GM21367 (cell line): ENCODE measurements around the gene COQ8B.

Source experiments
- ATAC-seq: cut with Tn5 transposase; IDR thresholded peaks from one replicate; pipeline ENCODE4 v1.9.1; 2021; ENCODE audit not compliant: unreplicated experiment

Gene COQ8B

GRCh38 chr19:40691421-40692211 is 25.1 kb downstream of the COQ8B start:
- no peak for ATAC-seq

DNA sequence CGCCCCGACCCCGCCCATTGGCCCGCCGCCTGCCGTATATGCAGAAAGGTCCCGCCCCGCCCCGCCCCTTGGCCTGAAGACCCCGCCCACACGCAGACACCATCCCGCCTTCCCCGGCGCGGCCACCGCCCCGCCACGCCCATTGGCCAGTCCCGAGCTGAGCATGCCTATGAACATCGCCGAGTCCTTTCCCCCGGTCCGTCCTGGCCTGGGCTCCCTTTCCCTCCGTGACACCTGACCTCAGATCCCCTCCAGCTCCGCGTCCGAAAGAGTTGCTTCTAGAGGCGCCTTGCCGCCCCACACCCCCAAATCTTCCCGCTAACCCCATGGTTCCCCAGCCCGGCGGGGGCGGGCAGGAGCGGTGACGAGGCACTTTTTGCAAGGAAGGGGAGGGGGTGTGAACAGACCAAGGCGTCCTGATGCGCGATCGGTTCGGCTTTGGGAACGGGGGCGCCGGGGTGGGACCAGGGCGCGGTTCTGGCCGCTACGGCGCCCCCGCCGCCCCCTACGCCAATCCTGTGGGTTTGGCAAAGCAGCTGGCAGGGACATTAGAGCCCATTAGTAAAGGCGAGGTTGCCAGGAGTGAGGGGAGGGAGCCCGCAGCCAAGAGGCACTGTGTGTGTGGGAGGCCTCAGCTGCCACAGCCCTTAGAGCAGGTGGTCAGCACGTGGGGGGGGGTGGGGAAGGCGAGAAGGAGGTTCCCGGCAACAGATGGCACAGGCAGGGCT is 25.8 kb downstream of the COQ8B start:
- no peak for ATAC-seq

GRCh38 chr19:40690050-40690692 is 26.5 kb downstream of the COQ8B start, which contains the start of gene NUMBL:
TSS of gene NUMBL (minus strand) at chr19:40690651. CDS start at chr19:40690483, 168 bp downstream.
- no peak for ATAC-seq

GRCh38 chr19:40689339-40690049 is 27.2 kb downstream of the COQ8B start:
- no peak for ATAC-seq

DNA sequence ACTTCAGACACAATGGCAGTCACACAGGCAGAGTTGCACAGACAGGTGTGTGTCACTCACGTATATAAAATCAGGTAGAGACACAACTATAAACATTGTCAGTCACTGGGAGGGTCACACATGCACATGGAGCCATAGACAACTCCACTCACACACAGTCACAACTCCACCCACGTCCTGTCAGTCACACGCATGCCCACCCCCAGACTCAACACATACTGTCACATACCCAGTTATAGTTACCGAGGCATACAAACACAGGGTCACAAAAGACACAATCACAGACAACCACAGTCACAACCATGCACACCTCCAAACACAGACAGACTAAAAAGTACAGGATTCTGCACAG is 27.7 kb downstream of the COQ8B start:
- no peak for ATAC-seq

DNA sequence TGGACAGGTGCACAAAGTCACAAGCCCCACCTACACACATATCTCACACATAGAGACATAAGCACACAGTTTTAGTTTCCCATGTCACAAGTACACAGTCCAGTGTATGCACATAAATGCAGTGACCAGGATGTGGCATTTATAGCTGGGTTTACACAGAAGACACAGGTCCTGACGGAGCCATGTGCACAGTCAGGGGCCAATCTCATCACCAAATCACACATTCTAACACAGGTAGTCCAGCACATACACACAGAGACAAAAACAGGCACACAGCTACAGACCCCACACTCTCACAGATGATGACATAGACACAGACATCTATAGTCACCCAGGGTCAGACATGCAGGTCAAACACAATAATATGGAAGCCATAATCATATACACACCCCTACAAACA is 28.4 kb downstream of the COQ8B start:
- no peak for ATAC-seq

GRCh38 chr19:40687525-40688016 is 29.1 kb downstream of the COQ8B start:
- ATAC-seq: no peak

DNA sequence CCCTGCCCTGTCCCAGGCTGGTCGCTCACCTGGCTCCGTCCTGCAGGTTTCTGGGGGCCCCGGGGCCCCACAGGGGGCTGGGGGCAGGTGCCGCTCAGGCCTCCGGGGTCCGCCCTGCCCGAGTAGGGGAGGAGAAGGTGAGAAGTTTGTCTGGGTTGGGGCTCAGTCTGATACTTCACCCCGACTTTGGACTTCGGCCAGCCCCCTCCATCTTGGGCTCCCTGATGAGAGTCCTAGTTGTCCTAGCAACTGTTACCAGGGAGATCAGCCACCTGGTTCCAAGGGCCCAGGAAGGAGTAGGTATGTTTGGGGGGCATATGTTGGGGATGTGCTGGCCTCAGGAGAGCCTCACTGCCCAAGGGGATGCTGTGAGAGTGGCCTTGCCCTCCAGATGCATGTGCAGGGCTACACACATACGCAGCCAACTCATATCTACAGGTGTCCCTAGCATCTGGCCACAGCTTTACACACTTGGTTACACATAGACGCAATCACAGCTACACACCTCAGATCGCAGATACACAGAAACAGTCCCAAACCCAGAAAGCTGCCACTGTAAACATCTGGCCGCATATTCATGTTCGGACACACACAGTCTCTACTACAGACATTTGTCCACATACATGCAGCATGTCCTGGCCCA is 29.7 kb downstream of the COQ8B start:
- no peak for ATAC-seq

DNA sequence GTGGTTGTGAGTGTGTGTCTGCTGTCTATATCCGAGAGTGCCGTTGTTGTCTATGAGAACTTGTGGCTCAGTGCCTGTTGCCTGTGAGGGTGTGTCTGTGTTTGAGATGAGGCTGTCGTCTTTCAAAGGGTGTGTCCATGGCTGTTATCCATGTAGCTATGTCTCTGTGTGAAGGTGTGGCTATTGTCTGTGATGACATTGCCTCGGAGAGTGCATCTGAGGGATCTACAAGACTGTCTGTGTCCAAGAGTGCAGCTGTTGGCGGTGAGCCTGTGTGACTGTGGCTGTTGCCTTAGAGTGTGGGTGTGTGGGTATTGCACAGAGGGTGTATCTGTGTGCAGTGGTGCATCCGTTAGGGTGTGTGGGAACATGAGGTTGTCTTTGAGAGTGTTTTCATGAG is 31.1 kb downstream of the COQ8B start:
- ATAC-seq: no peak

DNA sequence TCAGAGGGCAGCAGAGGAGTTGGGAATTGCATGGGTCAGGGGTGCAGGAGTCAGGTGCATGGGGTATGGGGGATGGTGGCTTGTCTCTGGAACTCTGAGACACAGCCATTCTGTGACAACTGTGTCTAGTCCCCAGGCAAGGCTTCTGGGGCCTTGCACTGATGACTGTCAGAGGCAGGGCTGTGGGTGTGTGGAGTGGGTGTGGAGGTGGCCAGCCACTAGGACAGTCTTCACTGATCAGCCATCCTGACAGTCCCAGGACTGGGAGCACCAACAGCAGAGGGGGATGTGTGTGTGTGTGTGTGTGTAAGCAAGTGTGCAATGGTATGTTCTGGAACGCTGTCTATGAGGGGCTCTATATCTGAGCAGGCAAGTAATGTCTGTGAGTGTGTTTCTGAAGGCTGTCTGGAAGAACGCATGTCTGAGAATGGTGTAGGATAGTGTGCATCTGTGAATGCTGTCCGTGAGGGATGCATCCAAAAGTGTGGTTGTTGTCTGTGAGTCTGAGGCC is 31.6 kb downstream of the COQ8B start:
- no peak for ATAC-seq

DNA sequence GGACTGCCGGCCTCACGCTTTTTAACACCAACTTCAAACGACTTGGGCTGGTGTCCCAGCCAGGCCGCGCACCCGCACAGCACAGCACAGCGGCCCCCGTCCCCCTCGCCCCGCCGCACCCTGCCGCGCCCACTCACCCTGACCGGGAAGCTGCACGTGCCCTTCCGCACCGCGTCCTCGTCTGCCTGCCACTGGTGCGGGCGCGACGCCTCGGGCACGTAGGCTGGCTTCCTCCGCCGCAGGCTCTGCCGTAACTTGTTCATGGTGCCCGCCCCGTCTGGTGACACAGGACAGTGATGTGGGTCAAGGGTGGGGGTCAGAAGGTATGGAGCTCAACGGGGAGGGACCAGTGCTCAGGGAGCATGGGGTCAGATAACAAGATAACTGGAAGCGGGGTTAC is 32.4 kb downstream of the COQ8B start:
- no peak for ATAC-seq

DNA sequence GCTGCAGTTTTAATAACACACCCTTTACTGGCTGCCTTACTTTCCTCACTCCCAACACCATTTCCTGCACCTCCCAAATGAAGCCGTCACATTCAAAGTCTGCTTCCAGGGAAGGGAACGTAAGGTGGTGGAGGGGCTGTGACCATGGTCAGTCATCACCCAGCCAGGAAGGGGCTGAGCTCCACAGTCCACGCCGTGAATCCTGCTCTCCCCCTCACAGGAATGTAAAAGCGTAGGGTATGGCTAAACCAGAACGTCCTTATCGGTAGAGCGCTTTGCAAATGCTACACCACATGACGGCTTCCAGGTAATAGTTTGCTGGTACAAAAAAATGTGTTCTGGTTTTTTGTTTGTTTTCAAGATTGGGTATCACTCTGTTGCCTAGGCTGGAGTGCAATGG is 33.2 kb downstream of the COQ8B start:
- ATAC-seq: no peak

- no peak for ATAC-seq
Measured at GRCh38 chr19:40682431-40682964, 34.2 kb downstream of the COQ8B start.

- ATAC-seq: no peak
Measured at GRCh38 chr19:40681039-40681438, 35.6 kb downstream of the COQ8B start.

DNA sequence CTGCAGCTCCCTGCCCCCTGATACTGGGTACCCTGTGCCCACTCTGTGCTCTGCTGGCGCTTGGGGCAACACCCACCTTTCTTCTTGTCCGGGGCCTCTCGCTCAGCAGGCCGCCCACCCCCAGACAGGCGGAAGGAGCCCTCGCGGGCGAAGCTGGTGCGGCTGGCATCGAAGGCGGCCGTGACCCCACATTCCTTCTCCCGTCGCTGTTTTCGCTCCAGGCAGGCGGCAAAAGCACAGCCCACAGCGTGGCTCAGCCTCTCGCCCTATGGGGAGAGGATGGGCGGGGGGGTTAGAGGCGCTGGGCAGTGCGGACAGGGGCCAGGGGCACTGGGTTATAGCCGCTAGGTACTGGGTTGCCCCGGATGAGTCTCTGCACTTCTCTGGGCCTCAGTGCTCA is 39.5 kb downstream of the COQ8B start:
- no peak for ATAC-seq

GRCh38 chr19:40674291-40674690 is 42.4 kb downstream of the COQ8B start:
- no peak for ATAC-seq

DNA sequence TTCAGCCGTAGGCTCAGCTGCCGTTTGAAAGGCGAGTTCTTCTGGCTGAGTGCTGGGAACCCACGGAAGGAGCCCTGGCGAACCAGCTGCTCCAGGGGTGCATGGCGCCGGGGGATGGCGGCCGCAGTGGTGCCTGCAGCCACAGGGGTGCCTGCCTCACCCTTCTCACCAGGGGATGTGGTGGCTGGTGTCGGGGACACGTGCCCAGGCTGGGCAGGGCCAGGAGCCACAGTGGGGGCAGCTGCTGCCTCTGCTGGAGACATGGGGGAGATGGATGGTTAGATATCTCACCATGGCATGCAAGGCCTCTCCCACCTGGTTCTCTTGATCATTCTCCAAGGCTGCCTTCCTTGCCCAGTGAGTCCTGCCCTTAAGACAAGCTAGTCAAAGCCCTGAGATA is 43.3 kb downstream of the COQ8B start:
- ATAC-seq: no peak

GRCh38 chr19:40672573-40673299 is 44.0 kb downstream of the COQ8B start:
- no peak for ATAC-seq

DNA sequence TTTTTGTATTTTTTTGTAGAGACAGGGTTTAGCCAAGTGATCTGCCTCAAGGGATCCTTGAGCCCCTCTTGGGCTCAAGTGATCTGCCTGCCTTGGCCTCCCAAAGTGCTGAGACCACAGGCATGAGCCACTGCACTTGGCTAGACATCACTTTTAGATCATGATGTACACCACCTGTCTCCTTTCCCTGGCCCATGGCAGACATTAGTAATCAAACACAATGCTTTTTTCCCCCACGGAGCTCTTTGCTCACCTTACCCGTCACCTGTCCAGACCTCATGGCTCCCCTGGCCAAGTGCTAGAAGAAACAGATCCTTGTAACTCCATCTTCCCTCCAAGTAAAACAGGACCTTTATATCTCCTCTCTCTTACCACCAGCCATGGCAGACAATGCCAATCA is 44.6 kb downstream of the COQ8B start:
- ATAC-seq: no peak

- ATAC-seq: no peak
Measured at GRCh38 chr19:40671404-40671803, 45.3 kb downstream of the COQ8B start.
